HTERT RPE-1 (cell line): Measurements from ENCODE around the gene MOCOS.

Experiments used
- in situ Hi-C: fragments of 300-500 bp; cut with MboI; formaldehyde crosslinking; loops from 4 replicates; pipeline ENCODE4 v1.14.3; 2020; ENCODE audit warnings: low sequenced_read_pairs

The MOCOS gene

GRCh38 chr18:36179562-36180355 is 7.5 kb upstream of the MOCOS start:
- in situ Hi-C loops: no loop called here

GRCh38 chr18:36181441-36181840 is 5.9 kb upstream of the MOCOS start:
- in situ Hi-C loops: no loop called here

GRCh38 chr18:36181898-36182506 is 5.3 kb upstream of the MOCOS start:
- in situ Hi-C loops: no loop called here

- in situ Hi-C loops: no loop called here
These were observed 4.3 kb upstream of the MOCOS start for GRCh38 chr18:36183033-36183432.

- in situ Hi-C loops: no loop called here
These were observed 3.3 kb upstream of the MOCOS start for GRCh38 chr18:36183987-36184386.

GRCh38 chr18:36185157-36185556 is 2.1 kb upstream of the MOCOS start:
- in situ Hi-C loops: no loop called here

GRCh38 chr18:36185901-36186460 is 1.3 kb upstream of the MOCOS start:
- in situ Hi-C loops: no loop called here

GRCh38 chr18:36186461-36187192 is 670 bp upstream of the MOCOS start:
- in situ Hi-C loops: no loop called here

- in situ Hi-C loops: no loop called here
These were observed 777 bp downstream of the MOCOS start for GRCh38 chr18:36187826-36188721.

GRCh38 chr18:36188916-36189315 is 1.6 kb downstream of the MOCOS start:
- in situ Hi-C loops: no loop called here

GRCh38 chr18:36189486-36189885 is 2.2 kb downstream of the MOCOS start:
- in situ Hi-C loops: no loop called here

- in situ Hi-C loops: no loop called here
These were observed 4.0 kb downstream of the MOCOS start for GRCh38 chr18:36191286-36191685.

GRCh38 chr18:36191711-36192110 is 4.4 kb downstream of the MOCOS start:
- in situ Hi-C loops: no loop called here

- in situ Hi-C loops: no loop called here
These were observed 7.5 kb downstream of the MOCOS start for GRCh38 chr18:36194600-36195315.

GRCh38 chr18:36195427-36196122 is 8.3 kb downstream of the MOCOS start:
- in situ Hi-C loops: no loop called here

GRCh38 chr18:36196238-36196995 is 9.1 kb downstream of the MOCOS start:
- in situ Hi-C loops: no loop called here

- in situ Hi-C loops: no loop called here
These were observed 10.3 kb downstream of the MOCOS start for GRCh38 chr18:36197511-36198166.

- in situ Hi-C loops: no loop called here
These were observed 12.5 kb downstream of the MOCOS start for GRCh38 chr18:36199691-36200295.
